ENCODE results near the gene CCL22.

DNA sequence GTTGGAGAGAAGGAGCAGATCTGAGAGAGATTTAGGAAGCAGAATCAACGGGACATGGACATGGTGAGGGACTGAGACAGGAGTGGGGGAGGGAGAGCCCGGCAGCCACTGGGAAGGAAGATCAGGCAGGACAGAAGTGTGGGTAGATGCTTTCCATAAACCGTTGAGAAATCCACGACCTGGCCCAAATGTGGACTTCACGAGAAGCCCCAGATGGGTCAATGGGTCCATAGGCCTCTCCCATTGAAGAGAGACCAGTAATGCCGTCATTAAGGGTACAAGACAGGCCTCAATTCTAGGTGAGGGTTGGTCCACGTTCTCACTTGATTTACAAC is 530 bp upstream of the CCL22 start:
- TF ChIP-seq CTCF (IDR thresholded peaks at IDR 0.05) (no peak), POLR2A (IDR thresholded peaks at IDR 0.05) (no peak)
